Right lobe of liver (tissue), 6 donors: ENCODE results near the gene VSIG4. TPM values are rescaled to one million over a fixed set of nuclear protein-coding genes. Genes with fewer than 3 reads are reported as not detected.
A peak's percentile ranks its signal among the peaks of the same experiment; 100 is the strongest.
"Not testable (repeated sequence)": the region's sequence is repeated elsewhere in the genome, so short reads cannot be mapped to it uniquely, and the experiment has no call there.

Experiments used
- ATAC-seq, 4 donors: fragments of 200-7000 bp; cut with Tn5 transposase; one replicate each; pipeline ENCODE4 v1.9.1; 2020; ENCODE audit warnings: mild to moderate bottlenecking in 4 of 4, moderate library complexity in 4 of 4
- DNase-seq, 3 donors: peaks; one replicate each; pipeline ENCODE4 v3.0.0-alpha.2; 2020
- H3K27ac ChIP-seq, 3 donors: fragments of 200-600 bp; one replicate each; pipeline ENCODE4 v1.8.0; 2022
- H3K27me3 ChIP-seq, 2 donors: fragments of 200-600 bp; one replicate each; pipeline ENCODE4 v1.8.0; 2022
- H3K36me3 ChIP-seq, 4 donors: fragments of 200-600 bp; sonication (generic) in 1 of 4; one replicate each; pipeline versions ENCODE4 v1.5.1 to v1.8.0; 2017 to 2022; ENCODE audit warnings: control low read depth in 1 of 4
- H3K4me1 ChIP-seq, 4 donors: fragments of 200-600 bp; sonication (generic) in 1 of 4; one replicate each; pipeline versions ENCODE4 v1.5.1 to v1.8.0; 2017 to 2022; ENCODE audit warnings: control low read depth in 1 of 4
- H3K4me3 ChIP-seq, 3 donors: fragments of 200-600 bp; one replicate each; pipeline ENCODE4 v1.8.0; 2022
- H3K9me3 ChIP-seq, 4 donors: fragments of 200-600 bp; sonication (generic) in 1 of 4; one replicate each; pipeline versions ENCODE4 v1.5.1 to v1.8.0; 2017 to 2022; ENCODE audit warnings: control low read depth in 1 of 4
- CTCF ChIP-seq, 4 donors: fragments of 200-600 bp in 3 of 4; fragments of 450-650 bp in 1 of 4; IDR thresholded peaks; one replicate each; pipeline versions ENCODE4 v1.5.1 to v1.8.0; 2016 to 2022; ENCODE audit warnings: antibody characterized with exemption in 4 of 4, mild to moderate bottlenecking in 2 of 4
- POLR2A ChIP-seq: fragments of 450-650 bp; IDR thresholded peaks from one replicate; pipeline ENCODE4 v1.6.1; 2017; ENCODE audit warnings: antibody characterized with exemption, mild to moderate bottlenecking
- WGBS: methylation state at CpG from one replicate; pipeline ENCODE4 v1.1.6; 2018; ENCODE audit warnings: low coverage, low lambda C conversion rate; ENCODE audit not compliant: insufficient coverage; ENCODE audit errors: missing lambda C conversion rate; 5-methylcytosine and 5-hydroxymethylcytosine counted together
- intact Hi-C, 2 donors: fragments of 100-400 bp; cut with DNase I; formaldehyde crosslinking; loops; one replicate each; pipeline versions ENCODE4 v1.11.2 to v1.14.1; 2022
- total RNA-seq, 6 experiments: library from RNA; depleted of rRNA in 2 of 6; stranded (reverse); fragments of >200 nt in 2 of 6; fragmentation: NEBNext Ultra II Directional in 3 of 6; extraction: Animal tissue kit (Norgen Biotek cat#: 25700) in 3 of 6; gene quantifications; one replicate each; pipeline versions ENCODE4 v1.1.0 to v1.2.4, GENCODE V29; 2016 to 2023
- donor health status: DM: no; HTN: yes; CAD: no.
- donor health status: DM: no; HTN: no; CAD: no.
- donor health status: DM: no; HTN: no; CAD: no.
- donor health status: DM: no; HTN: yes; CAD: no.
- donor health status: DM: no; HTN: yes; CAD: no.

VSIG4 gene
- total RNA-seq, 6 experiments from 2014 or later: 16.9 to 50.2 (median 31.4) TPM

GRCh38 chrX:65987811-65988210 lies 52.1 kb downstream of the VSIG4 start:
- no peak overlapping the region for H3K4me3 ChIP-seq
- no peak for TF ChIP-seq POLR2A
- TF ChIP-seq CTCF (IDR thresholded peaks at IDR 0.05): no peak
- intact Hi-C loops: loop anchor here (10.0 kb wide), 1 partner anchor 403 kb away; no protein-coding TSS in a partner anchor
- H3K9me3 ChIP-seq: no peaks in the 10 kb centered on the region
- H3K4me1 ChIP-seq: no peaks in the 10 kb centered on the region
- H3K27ac ChIP-seq: no peak overlapping the region
- WGBS: 78% methylated on average over 3 of the region's 3 CpGs
- no peak for DNase-seq
- no peak for ATAC-seq
- no peaks in the 10 kb centered on the region for H3K27me3 ChIP-seq
- H3K36me3 ChIP-seq: no peaks in the 10 kb centered on the region

GRCh38 chrX:65985922-65986588 lies 53.8 kb downstream of the VSIG4 start:
- H3K9me3 ChIP-seq: no peaks in the 10 kb centered on the region
- H3K36me3 ChIP-seq: no peaks in the 10 kb centered on the region
- 22% methylated on average over 5 of the region's 5 CpGs for WGBS
- no peak overlapping the region for H3K4me3 ChIP-seq
- no peaks in the 10 kb centered on the region for H3K4me1 ChIP-seq
- ATAC-seq: peak; percentile 78 to 97 (median 94)
- TF ChIP-seq CTCF (IDR thresholded peaks at IDR 0.05): peak; percentile 58 to 74 (median 70)
- TF ChIP-seq POLR2A: no peak
- no peaks in the 10 kb centered on the region for H3K27me3 ChIP-seq
- H3K27ac ChIP-seq: no peak overlapping the region
- intact Hi-C loops: loop anchor here (10.0 kb wide), 1 partner anchor 401 kb away; no protein-coding TSS in a partner anchor
- peak in 1 of 3 donors; percentile 18 for DNase-seq

DNA sequence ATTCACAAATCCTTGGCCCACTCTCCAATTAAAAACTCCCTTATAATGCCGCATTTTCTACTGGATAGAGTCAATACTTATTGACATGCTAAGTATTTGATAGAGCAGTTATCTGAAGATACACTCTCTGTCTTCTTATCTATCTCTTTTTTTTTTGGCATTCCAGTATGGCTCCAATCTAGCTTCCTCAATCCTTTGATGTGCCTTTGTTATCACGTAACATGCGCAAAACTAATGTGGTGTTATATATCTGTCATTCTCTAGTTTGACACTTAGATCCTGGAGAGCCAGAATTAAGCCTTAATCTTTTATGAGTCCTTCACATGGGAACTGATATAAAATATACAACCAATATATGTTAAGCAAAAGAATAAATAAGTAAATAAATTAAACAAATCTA lies 54.7 kb downstream of the VSIG4 start:
- Histone ChIP-seq H3K27me3 (no peaks in the 10 kb centered on the region), H3K36me3 (no peaks in the 10 kb centered on the region), H3K4me3 (no peak overlapping the region), H3K4me1 (no peaks in the 10 kb centered on the region), H3K27ac (no peak overlapping the region), H3K9me3 (no peaks in the 10 kb centered on the region)
- 95% methylated on average over 3 of the region's 3 CpGs for WGBS
- intact Hi-C loops: loop anchor here (10.0 kb wide), 1 partner anchor 400 kb away; no protein-coding TSS in a partner anchor
- DNase-seq (no peak), ATAC-seq (no peak)
- TF ChIP-seq POLR2A (no peak), CTCF (IDR thresholded peaks at IDR 0.05) (no peak)

DNA sequence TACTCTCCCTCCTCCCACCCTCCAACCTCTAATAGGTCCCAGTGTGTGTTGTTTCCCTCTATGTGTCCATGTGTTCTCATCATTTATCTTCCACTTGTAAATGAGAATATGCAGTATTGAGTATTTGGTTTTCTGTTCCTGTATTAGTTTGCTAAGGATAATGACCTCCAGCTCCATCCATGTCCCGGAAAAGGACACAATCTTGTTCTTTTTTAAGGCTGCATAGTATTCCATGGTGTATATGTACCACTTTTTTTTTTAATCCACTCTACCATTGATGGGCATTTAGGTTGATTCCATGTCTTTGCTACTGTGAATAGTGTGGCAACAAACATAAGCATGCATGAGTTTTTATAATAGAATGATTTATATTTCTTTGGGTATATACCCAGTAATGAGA lies 62.7 kb downstream of the VSIG4 start:
- H3K4me3 ChIP-seq, DNase-seq, intact Hi-C loops, H3K27ac ChIP-seq, H3K9me3 ChIP-seq, H3K36me3 ChIP-seq, H3K27me3 ChIP-seq, H3K4me1 ChIP-seq, ATAC-seq: not testable (repeated sequence)
- WGBS: 44% methylated on average over 1 of the region's 1 CpG

- Histone ChIP-seq H3K27ac (no peak overlapping the region), H3K36me3 (no peaks in the 10 kb centered on the region), H3K27me3 (peaks cover 0 to 9% of the 10 kb centered on the region in 2 donors), H3K4me1 (no peaks in the 10 kb centered on the region), H3K4me3 (no peak overlapping the region), H3K9me3 (no peaks in the 10 kb centered on the region)
- intact Hi-C loops: no loop called here
- DNase-seq (no peak), ATAC-seq (no peak)
- TF ChIP-seq POLR2A (no peak), CTCF (IDR thresholded peaks at IDR 0.05) (no peak)
Observed at GRCh38 chrX:65976161-65976560, 63.7 kb downstream of the VSIG4 start.

DNA sequence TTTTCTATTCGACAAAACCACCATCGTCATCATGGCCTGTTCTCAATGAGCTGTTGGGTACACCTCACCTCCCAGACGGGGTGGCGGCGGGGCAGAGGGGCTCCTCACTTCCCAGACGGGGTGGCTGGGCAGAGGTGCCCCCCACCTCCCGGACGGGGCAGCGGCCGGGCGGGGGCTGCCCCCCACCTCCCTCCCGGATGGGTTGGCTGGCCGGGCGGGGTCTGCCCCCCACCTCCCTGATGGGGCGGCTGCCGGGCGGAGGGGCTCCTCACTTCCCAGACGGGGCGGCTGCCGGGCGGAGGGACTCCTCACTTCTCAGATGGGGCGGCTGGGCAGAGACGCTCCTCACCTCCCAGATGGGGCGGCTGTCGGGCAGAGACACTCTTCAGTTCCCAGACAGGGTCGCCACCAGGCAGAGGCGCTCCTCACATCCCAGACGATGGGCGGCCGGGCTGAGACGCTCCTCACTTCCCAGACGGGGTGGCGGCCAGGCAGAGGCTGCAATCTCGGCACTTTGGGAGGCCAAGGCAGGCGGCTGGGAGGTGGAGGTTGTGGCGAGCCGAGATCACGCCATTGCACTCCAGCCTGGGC lies 64.6 kb downstream of the VSIG4 start:
- intact Hi-C loops, H3K27me3 ChIP-seq, H3K4me1 ChIP-seq, H3K4me3 ChIP-seq, ATAC-seq, H3K27ac ChIP-seq, H3K9me3 ChIP-seq, H3K36me3 ChIP-seq: not testable (repeated sequence)
- 77% methylated on average over 6 of the region's 38 CpGs for WGBS
- DNase-seq: peak in 1 of 3 donors; percentile 51
